CD14-positive monocyte (primary cell): Measurements from ENCODE around the gene GALNT18. TPM values are rescaled to one million over a fixed set of nuclear protein-coding genes. Genes with fewer than 3 reads are reported as not detected.

Source experiments
- DNase-seq, 3 donors: peaks; one replicate each; pipeline ENCODE4 v3.0.0-alpha.2; 2011 to 2022
- H2AFZ ChIP-seq: 2 replicates; pipeline ENCODE4 v1.6.0; 2012; ENCODE audit warnings: mild to moderate bottlenecking, low read depth, low read length, inconsistent platforms; ENCODE audit not compliant: insufficient read depth, poor library complexity, severe bottlenecking
- H3K27ac ChIP-seq, 2 donors: 1 replicate in 1 of 2; 2 replicates in 1 of 2; pipeline ENCODE4 v1.5.1; 2012 to 2013; ENCODE audit warnings: low read length in 2 of 2, control low read depth in 1 of 2, inconsistent platforms in 1 of 2, low read depth in 1 of 2, mild to moderate bottlenecking in 1 of 2
- H3K27me3 ChIP-seq, 2 donors: one replicate each; pipeline versions ENCODE4 v1.6.0 to v1.6.1; 2011 to 2013; ENCODE audit warnings: low read length in 2 of 2; ENCODE audit not compliant: control insufficient read depth in 2 of 2, insufficient read depth in 2 of 2
- H3K36me3 ChIP-seq, 2 donors: replicated peaks in 1 of 2; 1 replicate in 1 of 2; 2 replicates in 1 of 2; pipeline versions ENCODE4 v1.5.1 to v1.6.1; 2012 to 2013; ENCODE audit warnings: low read length in 2 of 2, control low read depth in 1 of 2, inconsistent platforms in 1 of 2, mild to moderate bottlenecking in 1 of 2; ENCODE audit not compliant: insufficient read depth in 2 of 2, control insufficient read depth in 1 of 2
- H3K4me1 ChIP-seq, 2 donors: 1 replicate in 1 of 2; 2 replicates in 1 of 2; pipeline versions ENCODE4 v1.5.1 to v1.6.1; 2012 to 2013; ENCODE audit warnings: low read length in 2 of 2, control low read depth in 1 of 2, inconsistent platforms in 1 of 2, mild to moderate bottlenecking in 1 of 2, moderate library complexity in 1 of 2; ENCODE audit not compliant: insufficient read depth in 2 of 2, control insufficient read depth in 1 of 2
- H3K4me2 ChIP-seq: replicated peaks from 2 replicates; pipeline ENCODE3; 2012; ENCODE audit warnings: low read length, moderate library complexity, mild to moderate bottlenecking; ENCODE audit not compliant: poor library complexity, severe bottlenecking; ENCODE audit errors: extremely low read depth
- H3K4me3 ChIP-seq, 3 experiments: fragments of 200-600 bp in 1 of 3; sonication (generic) in 1 of 3; replicated peaks in 1 of 3; 1 replicate in 2 of 3; 2 replicates in 1 of 3; pipeline ENCODE4 v1.5.1; 2011 to 2013; ENCODE audit warnings: low read length in 3 of 3, mild to moderate bottlenecking in 3 of 3, control low read depth in 2 of 3, low read depth in 2 of 3, inconsistent platforms in 1 of 3, moderate library complexity in 1 of 3
- H3K79me2 ChIP-seq: 2 replicates; pipeline ENCODE4 v1.6.0; 2012; ENCODE audit warnings: mild to moderate bottlenecking, control low read depth, inconsistent platforms, low read length, moderate library complexity; ENCODE audit not compliant: insufficient read depth
- H3K9ac ChIP-seq: 2 replicates; pipeline ENCODE4 v1.6.0; 2017; ENCODE audit warnings: low read length, mild to moderate bottlenecking; ENCODE audit not compliant: insufficient read depth, poor library complexity, severe bottlenecking
- H3K9me3 ChIP-seq, 2 donors: replicated peaks in 1 of 2; 1 replicate in 1 of 2; 2 replicates in 1 of 2; pipeline versions ENCODE4 v1.5.1 to v1.6.1; 2012 to 2013; ENCODE audit warnings: low read length in 2 of 2, control low read depth in 1 of 2; ENCODE audit not compliant: control insufficient read depth in 1 of 2, insufficient read depth in 1 of 2
- H4K20me1 ChIP-seq: 2 replicates; pipeline ENCODE4 v1.6.0; 2012; ENCODE audit warnings: mild to moderate bottlenecking, low read length, control low read depth, moderate library complexity; ENCODE audit not compliant: insufficient read depth
- H3K27ac Mint-ChIP-seq, 7 donors: one replicate each; pipeline ENCODE4 v1.8.0; 2020; ENCODE audit warnings: mild to moderate bottlenecking in 7 of 7, mixed read lengths in 7 of 7, moderate library complexity in 6 of 7, inconsistent platforms in 2 of 7
- H3K27me3 Mint-ChIP-seq, 3 donors: one replicate each; pipeline ENCODE4 v1.8.0; 2021 to 2022; ENCODE audit warnings: low read depth in 3 of 3, mild to moderate bottlenecking in 3 of 3, mixed read lengths in 3 of 3, moderate library complexity in 3 of 3, inconsistent platforms in 1 of 3
- H3K36me3 Mint-ChIP-seq, 2 donors: one replicate each; pipeline ENCODE4 v1.8.0; 2020; ENCODE audit warnings: mixed read lengths in 2 of 2, inconsistent platforms in 1 of 2, mild to moderate bottlenecking in 1 of 2
- H3K4me1 Mint-ChIP-seq: one replicate; pipeline ENCODE4 v1.8.0; 2020; ENCODE audit warnings: mild to moderate bottlenecking, mixed read lengths
- H3K4me3 Mint-ChIP-seq, 2 donors: one replicate each; pipeline ENCODE4 v1.8.0; 2020; ENCODE audit warnings: mild to moderate bottlenecking in 2 of 2, mixed read lengths in 2 of 2, moderate library complexity in 1 of 2
- H3K9me3 Mint-ChIP-seq, 7 donors: one replicate each; pipeline ENCODE4 v1.8.0; 2020 to 2022; ENCODE audit warnings: mixed read lengths in 7 of 7, mild to moderate bottlenecking in 6 of 7, moderate library complexity in 6 of 7, inconsistent platforms in 2 of 7
- CTCF ChIP-seq: fragments of 200-600 bp; IDR thresholded peaks from one replicate; pipeline ENCODE4 v1.8.0; 2022; ENCODE audit warnings: antibody characterized with exemption, mild to moderate bottlenecking
- WGBS: methylation state at CpG from one replicate; pipeline ENCODE4 v1.1.5; 2013; ENCODE audit warnings: missing lambda C conversion rate; ENCODE audit not compliant: insufficient coverage; 5-methylcytosine and 5-hydroxymethylcytosine counted together
- intact Hi-C, 2 donors: fragments of 100-400 bp; cut with micrococcal nuclease; formaldehyde crosslinking; loops; one replicate each; pipeline versions ENCODE4 v1.15.0 to v1.15.1; 2023
- polyA plus RNA-seq, 3 donors: library from polyadenylated mRNA; depleted of rRNA in 1 of 3; unstranded in 2 of 3; stranded (reverse) in 1 of 3; fragments of 300-500 nt in 2 of 3; fragments of >200 nt in 1 of 3; fragmentation: Illumina TruSeq in 2 of 3; gene quantifications; 1 replicate in 2 of 3; 2 replicates in 1 of 3; pipeline ENCODE4 v1.2.3, GENCODE V29; 2012 to 2021

Gene GALNT18
- polyA plus RNA-seq, 3 donors: not detected

GRCh38 chr11:11624204-11624603 lies 2.4 kb upstream of the GALNT18 start:
- no peaks in the 10 kb centered on the region for H3K9me3 ChIP-seq
- no peak overlapping the region for H3K4me3 ChIP-seq
- Mint-ChIP-seq H3K27me3 (peaks cover 46 to 66% (median 50%) of the 10 kb centered on the region in 3 donors), H3K36me3 (no peaks in the 10 kb centered on the region), H3K4me1 (peaks cover 10% of the 10 kb centered on the region), H3K4me3 (no peak overlapping the region), H3K9me3 (peaks cover 0 to 3% (median 0%) of the 10 kb centered on the region in 7 donors), H3K27ac (no peak overlapping the region)
- no peak overlapping the region for H3K27ac ChIP-seq
- peaks cover 35 to 49% of the 10 kb centered on the region in 2 donors for H3K27me3 ChIP-seq
- 40% methylated on average over 1 of the region's 3 CpGs for WGBS
- H3K4me2 ChIP-seq: no peak overlapping the region
- peaks cover 0 to 18% of the 10 kb centered on the region in 2 donors for H3K4me1 ChIP-seq
- no peak for DNase-seq
- H3K36me3 ChIP-seq: no peaks in the 10 kb centered on the region
- no peak overlapping the region for H3K9ac ChIP-seq
- H4K20me1 ChIP-seq: no peaks in the 10 kb centered on the region
- H3K79me2 ChIP-seq: no peaks in the 10 kb centered on the region
- no peak overlapping the region for H2AFZ ChIP-seq
- no peak for TF ChIP-seq CTCF
- intact Hi-C loops: no loop called here

- 77% methylated on average over 3 of the region's 5 CpGs for WGBS
- H3K27ac ChIP-seq: no peak overlapping the region
- Mint-ChIP-seq H3K4me1 (peaks cover 10% of the 10 kb centered on the region), H3K36me3 (no peaks in the 10 kb centered on the region), H3K9me3 (peaks cover 0 to 3% (median 2%) of the 10 kb centered on the region in 7 donors), H3K27ac (no peak overlapping the region), H3K27me3 (peaks cover 51 to 73% (median 53%) of the 10 kb centered on the region in 3 donors), H3K4me3 (peak overlapping the region in 1 of 2 donors; percentile 21)
- H3K4me1 ChIP-seq: peaks cover 0 to 18% of the 10 kb centered on the region in 2 donors
- H3K9ac ChIP-seq: no peak overlapping the region
- H3K9me3 ChIP-seq: no peaks in the 10 kb centered on the region
- H3K79me2 ChIP-seq: no peaks in the 10 kb centered on the region
- H2AFZ ChIP-seq: no peak overlapping the region
- H3K4me3 ChIP-seq: no peak overlapping the region
- no peaks in the 10 kb centered on the region for H3K36me3 ChIP-seq
- no peak for TF ChIP-seq CTCF
- intact Hi-C loops: no loop called here
- no peaks in the 10 kb centered on the region for H4K20me1 ChIP-seq
- no peak for DNase-seq
- peaks cover 47 to 59% of the 10 kb centered on the region in 2 donors for H3K27me3 ChIP-seq
- no peak overlapping the region for H3K4me2 ChIP-seq
Measured at GRCh38 chr11:11622772-11623171, 967 bp upstream of the GALNT18 start.
